Measurements from ENCODE around the gene GALNT13. TPM values are rescaled to one million over a fixed set of nuclear protein-coding genes. Genes with fewer than 3 reads are reported as not detected.

Gene GALNT13
- total and polyA plus RNA-seq, 2 of the 13 experiments (the other 11 are each of a cell fraction or from before 2014, with no cell fraction given): 1.3 to 5.0 TPM

DNA sequence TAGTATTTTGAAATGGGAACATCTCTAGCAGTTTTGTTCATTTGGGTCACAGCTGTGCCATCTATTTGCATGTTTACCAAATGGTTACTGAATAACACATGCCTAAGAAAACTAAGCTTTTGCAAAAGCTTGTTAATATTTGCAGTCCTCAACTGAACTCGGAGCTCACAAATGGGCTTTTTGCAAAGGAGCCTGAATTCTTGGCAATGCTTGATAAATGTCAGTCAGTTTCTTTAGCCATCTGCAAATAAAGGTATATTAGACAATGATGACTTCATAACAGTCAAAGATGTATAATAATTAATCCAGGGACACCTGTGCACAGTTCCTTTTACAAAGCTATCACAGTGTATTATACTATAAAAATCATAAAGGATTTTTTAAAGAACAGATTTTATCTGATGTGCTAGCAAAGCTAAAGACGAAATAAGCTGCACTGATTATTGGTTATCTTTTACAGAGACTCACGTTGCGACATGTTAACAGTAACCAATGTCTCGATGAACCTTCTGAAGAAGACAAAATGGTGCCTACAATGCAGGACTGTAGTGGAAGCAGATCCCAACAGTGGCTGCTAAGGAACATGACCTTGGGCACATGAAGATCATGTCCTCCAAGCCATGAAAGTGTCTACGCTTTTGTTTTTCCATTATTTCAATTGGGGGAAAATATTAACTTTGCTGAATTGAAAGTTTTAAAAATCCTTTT, 578.4 kb downstream of the GALNT13 start:
- Histone ChIP-seq H3K4me1 (ENCODE audit: insufficient read depth, low read length) (peaks cover 64% of the 10 kb centered on the region), H3K9me3 (ENCODE audit: low read length) (no peaks in the 10 kb centered on the region; the same call in 1 of the 2 replicates), H3K4me3 (replicated peaks in 1 of 3; ENCODE audit: insufficient read depth in 1 of 3, low read depth in 2 of 3, low read length in 3 of 3) (peak overlapping the region in 2 of 3 experiments; percentile 2 to 13; a peak in 1 of 6 replicates), H4K20me1 (ENCODE audit: insufficient read depth, low read length) (no peaks in the 10 kb centered on the region), H3K27me3 (ENCODE audit: control insufficient read depth in 1 of 2, insufficient read depth in 2 of 2, low read length in 2 of 2) (no peaks in the 10 kb centered on the region), H3K36me3 (replicated peaks in 1 of 2; ENCODE audit: control insufficient read depth in 1 of 2, insufficient read depth in 2 of 2, low read length in 2 of 2) (no peaks in the 10 kb centered on the region), H3K27ac (ENCODE audit: extremely low read length, insufficient read depth, low read length) (peak overlapping the region; percentile 91), H3K9ac (ENCODE audit: insufficient read depth, low read depth, low read length) (peak overlapping the region; percentile 43), H3K79me2 (ENCODE audit: insufficient read depth, low read length) (no peaks in the 10 kb centered on the region), H2AFZ (ENCODE audit: low read length) (no peak overlapping the region), H3K4me2 (ENCODE audit: low read depth, low read length) (peak overlapping the region; percentile 82)
- in situ Hi-C loops (cut with HindIII; ENCODE audit: extremely low pct_ligation_motif_present, low pct_unique_long_range_greater_than_20kb) (loop anchor here (25.0 kb wide), 1 partner anchor 762 kb away; no protein-coding TSS in a partner anchor), intact Hi-C loops (cut with micrococcal nuclease; ENCODE audit: unreplicated experiment) (loop anchor here (5.0 kb wide), 1 partner anchor 32 kb away; no protein-coding TSS in a partner anchor)
- no TSS peak for BruUV-seq (replicated peaks)
- DNase-seq (ENCODE audit: low spot score): peak; percentile 91
- peak; percentile 62 for FAIRE-seq
- POLR2A ChIA-PET: interaction anchor here (1.0 to 1.3 kb wide), 2 partner anchors 13 to 14 kb away, joined by 3 to 13 read pairs; no protein-coding TSS in a partner anchor
- CTCF ChIA-PET (ENCODE audit: low intra/inter-chr PET ratio, low total read pairs): no interaction called here
- peak; percentile 89 for ATAC-seq
- WGBS (ENCODE audit: low lambda C conversion rate): 12% methylated on average over 6 of the region's 6 CpGs
- TF ChIP-seq MIER3 (CRISPR knock-in tag; IDR thresholded peaks at IDR 0.05; ENCODE audit: borderline replicate concordance) (peak; percentile 74; the same call in 1 of the 2 replicates), NRL (CRISPR knock-in tag; IDR thresholded peaks at IDR 0.05; ENCODE audit: borderline replicate concordance) (no peak), GPN1 (CRISPR knock-in tag; IDR thresholded peaks at IDR 0.05; ENCODE audit: borderline replicate concordance) (no peak), ELF1 (CRISPR knock-in tag; IDR thresholded peaks at IDR 0.05) (peak; percentile 9; the same call in 1 of the 2 replicates), ZNF740 (CRISPR knock-in tag; IDR thresholded peaks at IDR 0.05) (no peak), ZNF772 (CRISPR knock-in tag; IDR thresholded peaks at IDR 0.05) (no peak), JDP2 (CRISPR knock-in tag; IDR thresholded peaks at IDR 0.05; ENCODE audit: borderline replicate concordance) (no peak), ZFP37 (CRISPR knock-in tag; IDR thresholded peaks at IDR 0.05; ENCODE audit: borderline replicate concordance) (no peak), SATB2 (CRISPR knock-in tag; IDR thresholded peaks at IDR 0.05) (no peak), TBX3 (IDR thresholded peaks at IDR 0.05; ENCODE audit: borderline replicate concordance) (peak; percentile 37; the same call in 1 of the 2 replicates), ZNF747 (CRISPR knock-in tag; IDR thresholded peaks at IDR 0.05; ENCODE audit: borderline replicate concordance) (no peak), ZNF746 (CRISPR knock-in tag; IDR thresholded peaks at IDR 0.05) (no peak), HES4 (CRISPR knock-in tag; IDR thresholded peaks at IDR 0.05; ENCODE audit: borderline replicate concordance) (no peak)
- TF ChIP-seq, protein P1, sequence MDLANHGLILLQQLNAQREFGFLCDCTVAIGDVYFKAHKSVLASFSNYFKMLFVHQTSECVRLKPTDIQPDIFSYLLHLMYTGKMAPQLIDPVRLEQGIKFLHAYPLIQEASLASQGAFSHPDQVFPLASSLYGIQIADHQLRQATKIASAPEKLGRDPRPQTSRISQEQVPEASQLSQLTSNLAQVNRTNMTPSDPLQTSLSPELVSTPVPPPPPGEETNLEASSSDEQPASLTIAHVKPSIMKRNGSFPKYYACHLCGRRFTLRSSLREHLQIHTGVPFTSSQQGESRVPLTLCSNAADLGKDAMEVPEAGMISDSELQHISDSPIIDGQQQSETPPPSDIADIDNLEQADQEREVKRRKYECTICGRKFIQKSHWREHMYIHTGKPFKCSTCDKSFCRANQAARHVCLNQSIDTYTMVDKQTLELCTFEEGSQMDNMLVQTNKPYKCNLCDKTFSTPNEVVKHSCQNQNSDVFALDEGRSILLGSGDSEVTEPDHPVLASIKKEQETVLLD (CRISPR knock-in tag; IDR thresholded peaks at IDR 0.05; ENCODE audit: low read depth): no peak
- TF ChIP-seq, protein P2, sequence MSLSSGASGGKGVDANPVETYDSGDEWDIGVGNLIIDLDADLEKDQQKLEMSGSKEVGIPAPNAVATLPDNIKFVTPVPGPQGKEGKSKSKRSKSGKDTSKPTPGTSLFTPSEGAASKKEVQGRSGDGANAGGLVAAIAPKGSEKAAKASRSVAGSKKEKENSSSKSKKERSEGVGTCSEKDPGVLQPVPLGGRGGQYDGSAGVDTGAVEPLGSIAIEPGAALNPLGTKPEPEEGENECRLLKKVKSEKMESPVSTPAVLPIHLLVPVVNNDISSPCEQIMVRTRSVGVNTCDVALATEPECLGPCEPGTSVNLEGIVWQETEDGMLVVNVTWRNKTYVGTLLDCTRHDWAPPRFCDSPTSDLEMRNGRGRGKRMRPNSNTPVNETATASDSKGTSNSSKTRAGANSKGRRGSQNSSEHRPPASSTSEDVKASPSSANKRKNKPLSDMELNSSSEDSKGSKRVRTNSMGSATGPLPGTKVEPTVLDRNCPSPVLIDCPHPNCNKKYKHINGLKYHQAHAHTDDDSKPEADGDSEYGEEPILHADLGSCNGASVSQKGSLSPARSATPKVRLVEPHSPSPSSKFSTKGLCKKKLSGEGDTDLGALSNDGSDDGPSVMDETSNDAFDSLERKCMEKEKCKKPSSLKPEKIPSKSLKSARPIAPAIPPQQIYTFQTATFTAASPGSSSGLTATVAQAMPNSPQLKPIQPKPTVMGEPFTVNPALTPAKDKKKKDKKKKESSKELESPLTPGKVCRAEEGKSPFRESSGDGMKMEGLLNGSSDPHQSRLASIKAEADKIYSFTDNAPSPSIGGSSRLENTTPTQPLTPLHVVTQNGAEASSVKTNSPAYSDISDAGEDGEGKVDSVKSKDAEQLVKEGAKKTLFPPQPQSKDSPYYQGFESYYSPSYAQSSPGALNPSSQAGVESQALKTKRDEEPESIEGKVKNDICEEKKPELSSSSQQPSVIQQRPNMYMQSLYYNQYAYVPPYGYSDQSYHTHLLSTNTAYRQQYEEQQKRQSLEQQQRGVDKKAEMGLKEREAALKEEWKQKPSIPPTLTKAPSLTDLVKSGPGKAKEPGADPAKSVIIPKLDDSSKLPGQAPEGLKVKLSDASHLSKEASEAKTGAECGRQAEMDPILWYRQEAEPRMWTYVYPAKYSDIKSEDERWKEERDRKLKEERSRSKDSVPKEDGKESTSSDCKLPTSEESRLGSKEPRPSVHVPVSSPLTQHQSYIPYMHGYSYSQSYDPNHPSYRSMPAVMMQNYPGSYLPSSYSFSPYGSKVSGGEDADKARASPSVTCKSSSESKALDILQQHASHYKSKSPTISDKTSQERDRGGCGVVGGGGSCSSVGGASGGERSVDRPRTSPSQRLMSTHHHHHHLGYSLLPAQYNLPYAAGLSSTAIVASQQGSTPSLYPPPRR (CRISPR knock-in tag; IDR thresholded peaks at IDR 0.05; ENCODE audit: borderline replicate concordance): peak; percentile 80
